Smooth muscle cell (in vitro differentiated cells): ENCODE results near the gene CINP. TPM values are rescaled to one million over a fixed set of nuclear protein-coding genes. Genes with fewer than 3 reads are reported as not detected.

Experiments used
- polyA plus RNA-seq: library from polyadenylated mRNA; unstranded; fragments of >200 nt; fragmentation: Nextera tagmentation; extraction: Ambion mirVana; gene quantifications from 2 replicates; pipeline ENCODE4 v1.2.1, GENCODE V29; 2016
- total RNA-seq: library from RNA; depleted of rRNA; stranded (reverse); fragments of >200 nt; gene quantifications from 2 replicates; pipeline ENCODE4 v1.2.3, GENCODE V29; 2014

CINP gene
- total and polyA plus RNA-seq, 2 experiments from 2014 or later, result 36.5 to 43.6 TPM

Other genes starting within 250 kb of the CINP start
- 12.0 and 22.8 TPM in 2 replicates for gene WDR20, start 223.0 kb downstream of the CINP start, total RNA-seq
- gene WDR20, start 223.0 kb downstream of the CINP start, polyA plus RNA-seq, result 19.4 and 20.4 TPM in 2 replicates
- gene MOK, start 57.7 kb downstream of the CINP start, total RNA-seq, result 4.7 and 8.2 TPM in 2 replicates
- 6.4 and 9.0 TPM in 2 replicates for gene MOK, start 57.7 kb downstream of the CINP start, polyA plus RNA-seq
- gene ZNF839, start 43.1 kb downstream of the CINP start, total RNA-seq, result 5.2 and 13.1 TPM in 2 replicates
- gene ZNF839, start 43.1 kb downstream of the CINP start, polyA plus RNA-seq, result 4.0 and 5.7 TPM in 2 replicates
- 11.8 and 12.2 TPM in 2 replicates for gene TECPR2, start 51 bp upstream of the CINP start, total RNA-seq
- gene TECPR2, start 51 bp upstream of the CINP start, polyA plus RNA-seq, result 8.5 and 11.0 TPM in 2 replicates
- 14.0 and 17.2 TPM in 2 replicates for gene ANKRD9, start 146.9 kb upstream of the CINP start, total RNA-seq
- 38.9 and 40.3 TPM in 2 replicates for gene ANKRD9, start 146.9 kb upstream of the CINP start, polyA plus RNA-seq
- gene RCOR1, start 229.8 kb upstream of the CINP start, total RNA-seq, result 25.7 and 29.3 TPM in 2 replicates
- 4.4 and 5.5 TPM in 2 replicates for gene RCOR1, start 229.8 kb upstream of the CINP start, polyA plus RNA-seq